ENCODE measurements around the gene CLEC18A.
"Not testable (repeated sequence)": the region's sequence is repeated elsewhere in the genome, so short reads cannot be mapped to it uniquely, and the experiment has no call there.

Gene CLEC18A

GRCh38 chr16:69952572-69953355 lies 1.6 kb downstream of the CLEC18A start:
- DNase-seq, result not testable (repeated sequence)

- DNase-seq, result not testable (repeated sequence)
Observed at GRCh38 chr16:69954241-69954640, 3.1 kb downstream of the CLEC18A start.

GRCh38 chr16:69963312-69963711 lies 12.2 kb downstream of the CLEC18A start:
- DNase-seq, result not testable (repeated sequence)

- not testable (repeated sequence) for DNase-seq
Observed at GRCh38 chr16:69964960-69965660, 14.0 kb downstream of the CLEC18A start.

- DNase-seq, result not testable (repeated sequence)
Observed at GRCh38 chr16:69965661-69966054, 14.5 kb downstream of the CLEC18A start.

- not testable (repeated sequence) for DNase-seq
Observed at GRCh38 chr16:69967688-69968087, 16.6 kb downstream of the CLEC18A start.

- DNase-seq, result not testable (repeated sequence)
Observed at GRCh38 chr16:69968125-69968524, 17.0 kb downstream of the CLEC18A start.

GRCh38 chr16:69969657-69970056 lies 18.5 kb downstream of the CLEC18A start:
- DNase-seq, result not testable (repeated sequence)

GRCh38 chr16:69972120-69972519 lies 21.0 kb downstream of the CLEC18A start:
- not testable (repeated sequence) for DNase-seq

GRCh38 chr16:69972935-69973334 lies 21.8 kb downstream of the CLEC18A start:
- DNase-seq, result not testable (repeated sequence)

- DNase-seq, result not testable (repeated sequence)
Observed at GRCh38 chr16:69985196-69985595, 34.1 kb downstream of the CLEC18A start.

- DNase-seq, result not testable (repeated sequence)
Observed at GRCh38 chr16:69997956-69998355, 46.8 kb downstream of the CLEC18A start.

- not testable (repeated sequence) for DNase-seq
Observed at GRCh38 chr16:69999801-70000200, 48.7 kb downstream of the CLEC18A start.

- not testable (repeated sequence) for DNase-seq
Observed at GRCh38 chr16:70003511-70003910, 52.4 kb downstream of the CLEC18A start.

- DNase-seq, result not testable (repeated sequence)
Observed at GRCh38 chr16:70008604-70009003, 57.5 kb downstream of the CLEC18A start.

- not testable (repeated sequence) for DNase-seq
Observed at GRCh38 chr16:70010615-70011014, 59.5 kb downstream of the CLEC18A start.

- DNase-seq, result not testable (repeated sequence)
Observed at GRCh38 chr16:70011120-70011519, 60.0 kb downstream of the CLEC18A start.

- DNase-seq, result not testable (repeated sequence)
Observed at GRCh38 chr16:70012354-70012753, 61.2 kb downstream of the CLEC18A start.

GRCh38 chr16:70012951-70013350 lies 61.8 kb downstream of the CLEC18A start:
- not testable (repeated sequence) for DNase-seq
